Activated T-cell treated with anti-CD3 and anti-CD28 coated beads, Interleukin-2, amount 50 U/mL, for 72 hours (primary cell): ENCODE results near the gene FN3K. TPM values are rescaled to one million over a fixed set of nuclear protein-coding genes. Genes with fewer than 3 reads are reported as not detected.
"Not testable (repeated sequence)": the region's sequence is repeated elsewhere in the genome, so short reads cannot be mapped to it uniquely, and the experiment has no call there.

Source experiments
- ATAC-seq, 2 donors: fragments of 150-1000 bp; cut with Tn5 transposase; replicated peaks in 1 of 2; 2 replicates each; pipeline ENCODE4 v1.10.0; 2021; ENCODE audit warnings: moderate library complexity in 2 of 2, mild to moderate bottlenecking in 1 of 2
- DNase-seq, 2 donors: peaks; one replicate each; pipeline ENCODE4 v3.0.0; 2021 to 2022; ENCODE audit warnings: mixed read lengths in 1 of 2
- H3K27ac Mint-ChIP-seq: one replicate; pipeline ENCODE4 v1.8.0; 2022; ENCODE audit warnings: mild to moderate bottlenecking, moderate library complexity, mixed read lengths
- H3K27me3 Mint-ChIP-seq: one replicate; pipeline ENCODE4 v1.8.0; 2022; ENCODE audit warnings: low read depth, mixed read lengths
- H3K36me3 Mint-ChIP-seq, 2 donors: one replicate each; pipeline ENCODE4 v1.8.0; 2022; ENCODE audit warnings: mixed read lengths in 2 of 2, mild to moderate bottlenecking in 1 of 2; ENCODE audit not compliant: insufficient read depth in 2 of 2
- H3K4me1 Mint-ChIP-seq: one replicate; pipeline ENCODE4 v1.8.0; 2022; ENCODE audit warnings: low read depth, mixed read lengths
- H3K4me3 Mint-ChIP-seq, 2 donors: one replicate each; pipeline ENCODE4 v1.8.0; 2022; ENCODE audit warnings: mild to moderate bottlenecking in 2 of 2, mixed read lengths in 2 of 2, moderate library complexity in 2 of 2
- H3K9me3 Mint-ChIP-seq, 2 donors: one replicate each; pipeline ENCODE4 v1.8.0; 2022; ENCODE audit warnings: mixed read lengths in 2 of 2
- total RNA-seq, 2 donors: library from RNA; stranded (reverse); gene quantifications; one replicate each; pipeline ENCODE4 v1.2.3, GENCODE V29; 2022

FN3K gene
- total RNA-seq, 2 donors from 2014 or later = 3.5 to 4.3 TPM

- Mint-ChIP-seq H3K9me3 (no peaks in the 10 kb centered on the region), H3K4me1 (peaks cover 12% of the 10 kb centered on the region), H3K27me3 (no peaks in the 10 kb centered on the region), H3K36me3 (peaks cover 0 to 1% of the 10 kb centered on the region in 2 donors), H3K27ac (no peak overlapping the region), H3K4me3 (no peak overlapping the region)
- ATAC-seq (peak in 1 of 2 donors; percentile 71), DNase-seq (peak in 1 of 2 donors; percentile 19)
Observed at GRCh38 chr17:82776454-82776853, 41.0 kb downstream of the FN3K start.

GRCh38 chr17:82777778-82778375 is 42.5 kb downstream of the FN3K start:
- DNase-seq = peak; percentile 19 to 37

GRCh38 chr17:82779541-82779940 is 44.1 kb downstream of the FN3K start:
- Mint-ChIP-seq H3K27me3 (no peaks in the 10 kb centered on the region), H3K4me3 (no peak overlapping the region), H3K36me3 (peaks cover 1 to 3% of the 10 kb centered on the region in 2 donors), H3K27ac (no peak overlapping the region), H3K9me3 (no peaks in the 10 kb centered on the region), H3K4me1 (peaks cover 5% of the 10 kb centered on the region)
- DNase-seq = no peak
- no peak for ATAC-seq

More at GRCh38 chr17:82777778-82778375, 42.5 kb downstream of the FN3K start:
- not testable (repeated sequence) for H3K9me3 Mint-ChIP-seq, H3K4me3 Mint-ChIP-seq, H3K4me1 Mint-ChIP-seq, ATAC-seq, H3K36me3 Mint-ChIP-seq, H3K27me3 Mint-ChIP-seq, H3K27ac Mint-ChIP-seq

- H3K36me3 Mint-ChIP-seq = peaks cover 1 to 3% of the 10 kb centered on the region in 2 donors
- no peak for ATAC-seq
- no peaks in the 10 kb centered on the region for H3K4me1 Mint-ChIP-seq
- no peak overlapping the region for H3K4me3 Mint-ChIP-seq
- H3K9me3 Mint-ChIP-seq = no peaks in the 10 kb centered on the region
- no peak overlapping the region for H3K27ac Mint-ChIP-seq
- DNase-seq = no peak
- H3K27me3 Mint-ChIP-seq = no peaks in the 10 kb centered on the region
Observed at GRCh38 chr17:82780195-82780594, 44.8 kb downstream of the FN3K start.

DNA sequence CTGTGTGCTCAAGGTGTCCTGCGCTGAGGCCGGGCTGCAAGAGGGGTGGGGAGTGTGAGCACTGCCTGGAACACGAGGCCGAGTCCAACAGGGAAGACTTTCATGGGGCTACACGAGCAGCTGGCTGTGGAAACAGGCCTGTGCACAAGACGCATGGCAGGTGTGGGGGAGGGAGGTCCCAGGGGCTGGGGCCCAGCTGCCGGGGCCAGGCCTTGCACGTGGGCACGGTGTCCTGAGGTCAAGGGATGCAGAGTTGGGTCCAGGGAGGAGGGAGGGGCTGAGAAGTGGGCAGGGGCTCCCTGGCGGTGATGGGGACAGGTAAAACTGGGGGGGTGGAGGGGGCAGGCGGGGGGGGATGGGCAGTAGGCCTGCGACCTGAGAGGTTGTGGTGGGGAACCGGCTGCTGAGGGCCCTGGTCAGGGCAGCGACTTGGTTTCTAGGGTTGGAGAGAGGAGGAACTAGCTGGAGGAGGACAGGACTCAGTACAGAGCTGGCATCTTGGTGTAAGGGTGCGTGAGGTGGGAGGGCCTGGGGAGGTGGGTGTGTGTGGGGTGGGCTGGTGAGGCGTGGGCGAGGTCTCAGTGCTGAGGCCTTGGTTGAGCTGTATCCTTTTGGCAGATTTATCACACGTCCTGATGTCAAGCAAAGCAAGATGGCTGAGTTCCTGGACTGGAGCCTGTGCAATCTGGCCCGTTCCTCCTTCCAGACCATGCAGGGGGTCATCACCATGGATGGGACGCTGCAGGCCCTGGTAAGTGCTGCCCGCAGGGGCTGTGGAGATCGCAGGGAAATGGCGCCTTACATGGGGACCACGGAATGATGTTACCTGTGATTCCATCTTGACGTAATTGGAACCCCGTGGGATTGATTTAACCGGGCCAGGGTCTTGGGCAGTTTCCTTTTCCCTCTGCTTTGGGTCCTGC is 45.8 kb downstream of the FN3K start:
- no peaks in the 10 kb centered on the region for H3K9me3 Mint-ChIP-seq
- H3K4me1 Mint-ChIP-seq = no peaks in the 10 kb centered on the region
- ATAC-seq (peak; percentile 35 to 49), DNase-seq (no peak)
- H3K4me3 Mint-ChIP-seq = no peak overlapping the region
- no peak overlapping the region for H3K27ac Mint-ChIP-seq
- peaks cover 1 to 3% of the 10 kb centered on the region in 2 donors for H3K36me3 Mint-ChIP-seq
- no peaks in the 10 kb centered on the region for H3K27me3 Mint-ChIP-seq

DNA sequence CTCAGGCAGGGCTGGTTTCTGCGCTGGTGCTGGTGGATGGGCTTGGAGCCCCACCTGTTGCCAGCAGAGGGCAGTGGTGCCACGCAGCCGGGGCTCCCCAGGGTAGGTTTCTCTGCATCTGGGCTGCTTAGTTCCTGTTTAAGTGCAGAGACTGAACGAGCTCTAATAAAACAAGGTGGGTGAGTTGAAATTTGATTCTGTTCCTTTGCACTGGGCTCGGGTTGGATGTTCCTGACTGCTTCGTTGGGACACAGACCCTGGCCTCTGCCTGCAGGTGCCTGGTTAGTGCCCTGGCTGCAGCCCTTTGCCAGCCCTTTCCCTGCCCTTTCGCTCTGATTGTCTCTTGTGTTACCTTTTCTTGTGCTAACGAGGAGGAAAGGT is 46.5 kb downstream of the FN3K start:
- Mint-ChIP-seq H3K4me3 (no peak overlapping the region), H3K27me3 (no peaks in the 10 kb centered on the region), H3K36me3 (peaks cover 1 to 3% of the 10 kb centered on the region in 2 donors), H3K27ac (no peak overlapping the region), H3K4me1 (no peaks in the 10 kb centered on the region), H3K9me3 (no peaks in the 10 kb centered on the region)
- DNase-seq = peak; percentile 83 to 90
- ATAC-seq = peak; percentile 99 to 100

GRCh38 chr17:82782657-82783207 is 47.3 kb downstream of the FN3K start:
- Mint-ChIP-seq H3K4me3 (no peak overlapping the region), H3K36me3 (peaks cover 1 to 3% of the 10 kb centered on the region in 2 donors), H3K27ac (no peak overlapping the region), H3K4me1 (no peaks in the 10 kb centered on the region), H3K9me3 (no peaks in the 10 kb centered on the region), H3K27me3 (no peaks in the 10 kb centered on the region)
- ATAC-seq (no peak), DNase-seq (no peak)

DNA sequence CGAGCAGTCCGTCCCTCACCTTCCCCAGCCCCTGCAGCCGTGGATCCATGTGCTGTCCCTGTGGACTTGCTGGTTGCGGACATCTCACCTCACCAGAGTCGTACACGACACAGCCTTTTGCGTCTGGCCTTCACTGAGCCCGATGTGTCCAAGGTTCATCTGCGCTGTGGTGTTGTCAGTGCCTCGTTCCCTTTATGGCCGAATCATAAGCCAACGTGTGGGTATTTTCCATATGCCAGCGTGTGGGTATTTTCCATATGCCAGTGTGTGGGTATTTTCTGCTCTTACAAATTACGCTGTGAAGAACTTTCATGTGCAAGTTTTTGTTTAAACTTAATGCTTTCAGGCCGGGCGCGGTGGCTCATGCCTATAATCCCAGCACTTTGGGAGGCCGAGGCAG is 48.1 kb downstream of the FN3K start:
- no peak overlapping the region for H3K4me3 Mint-ChIP-seq
- no peaks in the 10 kb centered on the region for H3K4me1 Mint-ChIP-seq
- no peaks in the 10 kb centered on the region for H3K27me3 Mint-ChIP-seq
- peaks cover 3% of the 10 kb centered on the region in 2 donors for H3K36me3 Mint-ChIP-seq
- no peaks in the 10 kb centered on the region for H3K9me3 Mint-ChIP-seq
- ATAC-seq (no peak), DNase-seq (no peak)
- no peak overlapping the region for H3K27ac Mint-ChIP-seq

GRCh38 chr17:82785581-82785980 is 50.2 kb downstream of the FN3K start:
- ATAC-seq, H3K36me3 Mint-ChIP-seq, H3K4me3 Mint-ChIP-seq, H3K9me3 Mint-ChIP-seq, H3K27me3 Mint-ChIP-seq, DNase-seq, H3K27ac Mint-ChIP-seq, H3K4me1 Mint-ChIP-seq: not testable (repeated sequence)

GRCh38 chr17:82786427-82786826 is 51.0 kb downstream of the FN3K start:
- Mint-ChIP-seq H3K36me3 (peaks cover 3 to 5% of the 10 kb centered on the region in 2 donors), H3K4me1 (no peaks in the 10 kb centered on the region)

DNA sequence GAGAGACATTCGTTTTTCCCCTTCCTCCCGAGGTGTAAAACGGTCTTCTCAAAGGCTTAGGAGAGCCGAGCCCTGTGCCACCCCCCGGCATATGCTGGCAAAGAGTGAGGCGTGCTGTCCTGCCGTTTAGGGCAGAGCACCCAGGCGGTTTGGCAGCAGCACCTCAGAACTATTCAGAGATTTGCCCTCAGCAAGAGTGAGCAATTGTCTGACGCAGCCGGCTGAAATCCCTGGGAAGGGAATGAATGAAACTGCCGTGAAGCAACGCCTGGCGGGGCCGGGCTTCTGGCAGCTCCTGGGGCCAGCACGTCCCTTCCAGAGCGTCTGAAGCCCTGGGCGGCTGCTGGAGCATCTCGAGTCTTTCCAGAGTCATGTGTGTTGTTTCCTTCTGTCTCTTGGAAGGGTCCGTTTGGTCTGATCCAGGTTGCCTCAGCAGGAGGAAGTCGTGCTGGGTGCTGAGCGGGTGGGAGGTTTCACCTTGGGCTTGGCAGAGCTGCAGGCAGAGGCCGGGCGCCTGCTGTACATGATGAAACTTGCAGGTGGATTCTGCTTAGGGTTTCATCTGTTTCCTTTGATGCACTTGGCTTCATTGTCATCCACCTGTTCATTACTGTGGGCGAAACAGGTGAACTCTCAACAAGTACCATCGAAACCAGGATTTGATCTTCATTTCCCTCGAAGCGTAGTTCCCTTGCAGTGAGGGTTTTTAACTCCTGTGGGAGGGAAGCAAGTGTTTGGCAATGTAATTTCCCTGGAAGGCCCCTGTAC is 51.9 kb downstream of the FN3K start:
- no peak for DNase-seq
- Mint-ChIP-seq H3K9me3 (no peaks in the 10 kb centered on the region), H3K4me1 (no peaks in the 10 kb centered on the region), H3K27me3 (no peaks in the 10 kb centered on the region), H3K27ac (no peak overlapping the region), H3K36me3 (peaks cover 3 to 6% of the 10 kb centered on the region in 2 donors), H3K4me3 (no peak overlapping the region)
- no peak for ATAC-seq

More at GRCh38 chr17:82786427-82786826, 51.0 kb downstream of the FN3K start:
- H3K27me3 Mint-ChIP-seq = no peaks in the 10 kb centered on the region
- DNase-seq (no peak), ATAC-seq (no peak)
- no peak overlapping the region for H3K4me3 Mint-ChIP-seq
- no peaks in the 10 kb centered on the region for H3K9me3 Mint-ChIP-seq
- H3K27ac Mint-ChIP-seq = no peak overlapping the region

GRCh38 chr17:82788206-82789001 is 53.0 kb downstream of the FN3K start:
- DNase-seq (no peak), ATAC-seq (no peak)
- Mint-ChIP-seq H3K4me3 (no peak overlapping the region), H3K27me3 (no peaks in the 10 kb centered on the region), H3K36me3 (peaks cover 0 to 5% of the 10 kb centered on the region in 2 donors), H3K27ac (peak overlapping the region; percentile 2), H3K4me1 (no peaks in the 10 kb centered on the region), H3K9me3 (no peaks in the 10 kb centered on the region)
